C4-2B (cell line): Measurements from ENCODE around the gene CAMTA1.

ENCODE experiments used
- H3K27ac ChIP-seq: fragments of 450-650 bp; 2 replicates; pipeline ENCODE4 v1.5.1; 2017
- ZFX ChIP-seq: fragments of 450-650 bp; IDR thresholded peaks from 2 replicates; pipeline ENCODE4 v1.6.1; 2017
- TF ChIP-seq, protein P1 (sequence below): fragments of 450-650 bp; conservative IDR thresholded peaks from 2 replicates; pipeline ENCODE4 v1.5.1; 2017; ENCODE audit warnings: mild to moderate bottlenecking

Gene CAMTA1

DNA sequence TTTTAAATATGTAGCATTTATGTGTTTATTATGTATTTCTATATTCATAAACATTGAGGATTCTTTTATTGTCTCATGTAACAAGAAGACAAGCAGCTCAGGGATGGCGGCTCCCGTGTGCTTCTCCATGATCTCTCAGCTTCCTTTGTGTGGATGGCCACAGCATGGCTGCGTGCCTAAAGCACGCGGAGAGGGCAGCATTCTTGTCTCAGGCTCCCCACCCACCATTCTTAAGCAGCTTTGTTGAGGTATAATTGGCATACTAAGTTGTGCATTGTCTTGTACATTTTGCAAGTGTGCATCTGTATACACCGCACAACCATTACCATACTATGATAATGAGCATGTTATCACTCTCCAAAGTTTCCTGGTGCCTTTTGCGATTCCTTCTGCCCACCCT lies 81.6 kb downstream of the CAMTA1 start:
- no peak overlapping the region for H3K27ac ChIP-seq
- no peak for TF ChIP-seq ZFX
- TF ChIP-seq, protein P1, sequence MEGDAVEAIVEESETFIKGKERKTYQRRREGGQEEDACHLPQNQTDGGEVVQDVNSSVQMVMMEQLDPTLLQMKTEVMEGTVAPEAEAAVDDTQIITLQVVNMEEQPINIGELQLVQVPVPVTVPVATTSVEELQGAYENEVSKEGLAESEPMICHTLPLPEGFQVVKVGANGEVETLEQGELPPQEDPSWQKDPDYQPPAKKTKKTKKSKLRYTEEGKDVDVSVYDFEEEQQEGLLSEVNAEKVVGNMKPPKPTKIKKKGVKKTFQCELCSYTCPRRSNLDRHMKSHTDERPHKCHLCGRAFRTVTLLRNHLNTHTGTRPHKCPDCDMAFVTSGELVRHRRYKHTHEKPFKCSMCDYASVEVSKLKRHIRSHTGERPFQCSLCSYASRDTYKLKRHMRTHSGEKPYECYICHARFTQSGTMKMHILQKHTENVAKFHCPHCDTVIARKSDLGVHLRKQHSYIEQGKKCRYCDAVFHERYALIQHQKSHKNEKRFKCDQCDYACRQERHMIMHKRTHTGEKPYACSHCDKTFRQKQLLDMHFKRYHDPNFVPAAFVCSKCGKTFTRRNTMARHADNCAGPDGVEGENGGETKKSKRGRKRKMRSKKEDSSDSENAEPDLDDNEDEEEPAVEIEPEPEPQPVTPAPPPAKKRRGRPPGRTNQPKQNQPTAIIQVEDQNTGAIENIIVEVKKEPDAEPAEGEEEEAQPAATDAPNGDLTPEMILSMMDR: no peak

DNA sequence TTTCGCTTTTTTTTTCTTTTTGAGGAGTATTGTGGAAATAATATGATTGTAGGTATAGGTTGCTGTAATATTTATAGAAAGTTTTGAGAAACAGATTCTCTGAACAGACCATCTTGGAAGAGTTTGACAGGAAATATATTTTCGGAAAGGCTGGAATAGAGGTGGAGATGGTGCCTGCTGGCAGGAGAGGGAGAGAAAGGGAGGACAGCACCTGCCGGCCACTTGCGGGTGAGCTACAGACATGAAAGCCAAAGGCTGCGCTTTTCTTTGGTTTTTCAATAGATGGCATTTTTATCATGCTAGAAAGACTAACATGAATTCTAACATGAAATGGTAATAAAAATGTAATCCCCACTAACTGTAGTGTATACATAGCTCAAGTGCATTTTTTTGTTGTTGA lies 82.1 kb downstream of the CAMTA1 start:
- no peak overlapping the region for H3K27ac ChIP-seq
- TF ChIP-seq, protein P1: no peak
- no peak for TF ChIP-seq ZFX

DNA sequence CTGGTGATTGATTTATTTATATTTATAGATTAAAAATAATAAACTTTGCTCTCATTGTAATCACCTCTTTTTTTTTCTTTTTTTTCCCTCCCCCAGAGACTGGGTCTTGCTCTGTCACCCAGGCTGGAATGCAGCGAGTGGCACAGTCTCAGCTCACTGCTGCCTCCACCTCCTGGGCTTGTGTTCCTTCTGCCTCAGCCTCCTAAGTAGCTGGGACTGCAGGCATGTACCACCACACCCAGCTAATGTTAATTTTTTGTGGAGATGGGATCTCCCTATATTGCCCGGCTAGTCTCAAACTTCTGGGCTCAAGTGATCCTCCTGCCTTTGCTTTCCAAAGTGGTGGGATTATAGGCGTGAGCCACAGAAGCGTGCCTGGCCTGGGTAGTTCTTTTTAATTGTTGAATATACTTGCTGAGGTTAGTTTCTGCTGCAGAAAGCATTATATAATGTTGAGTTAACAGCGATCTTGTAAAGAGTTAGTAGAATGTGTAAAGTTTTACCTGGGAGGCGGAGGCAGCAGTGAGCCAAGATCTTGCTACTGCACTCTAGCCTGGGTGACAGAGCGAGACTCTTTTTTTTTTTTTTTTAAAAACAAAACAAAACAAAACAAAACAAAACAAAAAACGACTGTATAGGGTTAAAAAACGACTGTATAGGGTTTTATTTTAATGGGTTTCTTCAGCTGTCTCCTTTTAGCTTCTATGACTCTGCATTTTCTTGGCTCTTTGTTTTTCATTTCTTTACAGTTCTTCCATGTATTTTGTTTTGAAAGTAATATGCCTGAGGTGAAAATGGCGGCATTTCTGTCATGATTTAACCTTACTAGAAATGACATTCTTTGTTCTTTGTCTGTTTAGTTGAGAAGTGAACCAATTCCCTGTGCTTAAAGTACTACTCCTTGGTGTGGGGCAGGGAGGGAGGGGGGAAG lies 82.7 kb downstream of the CAMTA1 start:
- H3K27ac ChIP-seq: no peak overlapping the region
- TF ChIP-seq ZFX: no peak
- TF ChIP-seq, protein P1: peak; percentile 13; the same call in 1 of the 2 replicates

DNA sequence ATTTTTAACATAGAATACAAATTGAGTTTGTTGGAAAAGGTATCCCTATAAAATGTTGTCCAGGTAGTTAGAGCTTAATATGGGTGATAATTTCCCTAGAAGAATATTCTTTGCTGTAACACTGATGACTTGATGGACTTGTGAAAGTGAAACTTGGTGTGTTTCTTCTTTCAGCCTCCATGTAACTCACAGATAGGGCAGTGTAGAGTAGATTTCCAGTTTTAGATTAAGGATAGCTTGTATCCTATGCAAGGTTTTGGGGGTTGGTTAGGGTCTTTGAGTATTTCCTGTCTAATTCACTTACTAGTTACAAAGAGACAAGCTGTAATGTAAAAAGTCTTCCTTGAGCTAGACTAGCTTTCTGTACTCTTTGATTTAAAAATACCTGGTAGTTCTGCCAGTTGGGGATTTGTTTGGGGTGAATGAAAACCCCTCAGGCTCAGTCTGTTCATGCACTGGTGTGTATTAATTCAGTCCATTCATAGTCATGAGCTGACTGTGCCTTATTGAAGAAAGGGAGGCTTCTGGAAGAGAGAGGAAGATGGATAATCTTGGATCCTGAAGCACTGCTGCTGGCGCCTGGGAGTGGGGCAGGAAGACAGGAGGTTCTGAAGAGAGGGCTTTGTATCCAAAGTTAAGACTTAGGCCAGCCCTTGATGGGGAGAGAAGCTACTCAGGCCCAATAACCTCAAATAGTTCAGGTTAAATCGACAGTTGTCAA lies 83.6 kb downstream of the CAMTA1 start:
- no peak overlapping the region for H3K27ac ChIP-seq
- TF ChIP-seq ZFX: no peak
- TF ChIP-seq, protein P1: no peak

DNA sequence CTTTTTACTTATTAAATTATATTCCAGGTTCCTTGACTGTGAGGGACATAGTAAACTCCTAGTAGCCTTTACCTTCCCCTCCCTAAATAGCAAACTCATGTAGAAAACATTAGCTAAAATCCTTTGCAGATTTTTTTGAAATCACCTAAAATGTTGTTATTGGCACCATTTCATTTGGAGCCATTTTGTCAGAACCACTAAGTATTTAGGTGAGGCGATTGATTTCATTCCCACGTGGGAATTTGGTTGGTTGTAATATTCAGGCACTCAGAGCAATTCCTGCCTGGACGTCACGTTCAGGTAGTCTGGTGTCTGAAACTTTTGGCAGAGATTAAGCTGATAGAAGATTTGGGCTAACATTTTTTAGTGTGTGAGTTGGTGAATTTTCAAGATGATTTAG lies 84.3 kb downstream of the CAMTA1 start:
- H3K27ac ChIP-seq: no peak overlapping the region
- TF ChIP-seq, protein P1: no peak
- TF ChIP-seq ZFX: no peak

DNA sequence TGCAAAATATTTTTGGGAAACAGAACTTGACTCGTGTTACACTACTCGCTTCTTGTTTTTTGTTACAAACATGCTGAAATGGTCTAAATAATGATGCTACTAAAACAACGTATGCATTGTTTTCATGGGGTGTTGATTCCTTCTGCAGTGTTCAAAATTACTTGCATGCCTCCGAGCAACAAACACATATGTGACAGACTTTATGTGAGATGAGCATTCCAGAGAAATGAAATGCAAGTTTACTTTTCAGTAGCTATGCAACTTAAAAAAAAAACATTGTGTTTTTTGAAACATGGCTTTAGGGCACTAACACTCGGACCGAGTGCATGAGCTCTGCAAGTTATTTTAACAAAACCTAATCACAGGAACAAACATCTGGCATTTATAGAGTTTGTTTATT lies 84.8 kb downstream of the CAMTA1 start:
- H3K27ac ChIP-seq: no peak overlapping the region
- TF ChIP-seq, protein P1: no peak
- TF ChIP-seq ZFX: no peak

DNA sequence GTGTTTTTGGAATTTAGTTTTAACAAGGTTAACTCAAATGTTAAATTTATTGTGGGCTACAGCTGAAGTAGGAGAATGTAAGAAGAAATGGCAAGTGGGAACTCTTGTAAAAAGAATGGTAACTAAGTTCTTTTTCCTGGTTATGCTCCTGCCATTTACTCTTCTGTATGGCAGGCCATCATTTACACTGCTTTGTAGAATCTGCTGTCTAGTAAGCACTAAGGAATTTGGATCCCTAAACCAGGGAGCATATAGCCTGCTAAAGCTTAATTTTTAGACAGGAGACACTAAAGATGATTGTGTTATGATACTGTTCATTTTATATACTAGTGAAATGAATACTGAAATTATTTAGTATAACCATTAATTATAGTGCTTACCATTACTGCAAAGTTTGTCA lies 85.3 kb downstream of the CAMTA1 start:
- H3K27ac ChIP-seq: no peak overlapping the region
- TF ChIP-seq ZFX: no peak
- TF ChIP-seq, protein P1: no peak
